ENCODE data around the gene OTOP2.

Gene OTOP2

GRCh38 chr17:74972107-74972972, 48.3 kb downstream of the OTOP2 start, which contains the start of gene HID1:
Gene HID1 (minus strand): TSS chr17:74972759. CDS start chr17:74972656, 103 bp downstream.
- ATAC-seq = peak; percentile 70
- TF ChIP-seq CSDC2 (CRISPR knock-in tag; IDR thresholded peaks at IDR 0.05) (no peak), ZNF70 (CRISPR knock-in tag; IDR thresholded peaks at IDR 0.05) (no peak), PPARA (CRISPR knock-in tag; IDR thresholded peaks at IDR 0.05; ENCODE audit: borderline replicate concordance) (no peak), ESRRG (CRISPR knock-in tag; IDR thresholded peaks at IDR 0.05) (no peak), BACH2 (CRISPR knock-in tag; IDR thresholded peaks at IDR 0.05; ENCODE audit: borderline replicate concordance) (no peak), POU6F1 (CRISPR knock-in tag; IDR thresholded peaks at IDR 0.05; ENCODE audit: borderline replicate concordance, low read depth) (no peak), CREB5 (CRISPR knock-in tag; IDR thresholded peaks at IDR 0.05; ENCODE audit: low read depth) (no peak), TCF4 (CRISPR knock-in tag; IDR thresholded peaks at IDR 0.05; ENCODE audit: borderline replicate concordance) (no peak), TSHZ2 (CRISPR knock-in tag; IDR thresholded peaks at IDR 0.05) (no peak), GLIS3 (CRISPR knock-in tag; IDR thresholded peaks at IDR 0.05) (no peak), SNAI2 (CRISPR knock-in tag; IDR thresholded peaks at IDR 0.05) (no peak), ARNTL (CRISPR knock-in tag; IDR thresholded peaks at IDR 0.05; ENCODE audit: borderline replicate concordance, low read depth) (no peak), CSRNP3 (CRISPR knock-in tag; IDR thresholded peaks at IDR 0.05) (no peak), ZC3H10 (CRISPR knock-in tag; IDR thresholded peaks at IDR 0.05) (no peak), ZNF565 (CRISPR knock-in tag; conservative IDR thresholded peaks at IDR 0.05; ENCODE audit: low read depth) (no peak), TOX (CRISPR knock-in tag; IDR thresholded peaks at IDR 0.05; ENCODE audit: borderline replicate concordance) (no peak), RARB (CRISPR knock-in tag; IDR thresholded peaks at IDR 0.05) (no peak)

GRCh38 chr17:74972973-74973328, 48.9 kb downstream of the OTOP2 start:
- ATAC-seq = no peak; the same call in 2 of the 3 replicates
- TF ChIP-seq ESRRG (CRISPR knock-in tag; IDR thresholded peaks at IDR 0.05) (no peak), ZNF565 (CRISPR knock-in tag; conservative IDR thresholded peaks at IDR 0.05; ENCODE audit: low read depth) (no peak), PPARA (CRISPR knock-in tag; IDR thresholded peaks at IDR 0.05; ENCODE audit: borderline replicate concordance) (no peak), BACH2 (CRISPR knock-in tag; IDR thresholded peaks at IDR 0.05; ENCODE audit: borderline replicate concordance) (no peak)
- TF ChIP-seq, protein P1, sequence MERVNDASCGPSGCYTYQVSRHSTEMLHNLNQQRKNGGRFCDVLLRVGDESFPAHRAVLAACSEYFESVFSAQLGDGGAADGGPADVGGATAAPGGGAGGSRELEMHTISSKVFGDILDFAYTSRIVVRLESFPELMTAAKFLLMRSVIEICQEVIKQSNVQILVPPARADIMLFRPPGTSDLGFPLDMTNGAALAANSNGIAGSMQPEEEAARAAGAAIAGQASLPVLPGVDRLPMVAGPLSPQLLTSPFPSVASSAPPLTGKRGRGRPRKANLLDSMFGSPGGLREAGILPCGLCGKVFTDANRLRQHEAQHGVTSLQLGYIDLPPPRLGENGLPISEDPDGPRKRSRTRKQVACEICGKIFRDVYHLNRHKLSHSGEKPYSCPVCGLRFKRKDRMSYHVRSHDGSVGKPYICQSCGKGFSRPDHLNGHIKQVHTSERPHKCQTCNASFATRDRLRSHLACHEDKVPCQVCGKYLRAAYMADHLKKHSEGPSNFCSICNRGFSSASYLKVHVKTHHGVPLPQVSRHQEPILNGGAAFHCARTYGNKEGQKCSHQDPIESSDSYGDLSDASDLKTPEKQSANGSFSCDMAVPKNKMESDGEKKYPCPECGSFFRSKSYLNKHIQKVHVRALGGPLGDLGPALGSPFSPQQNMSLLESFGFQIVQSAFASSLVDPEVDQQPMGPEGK (CRISPR knock-in tag; IDR thresholded peaks at IDR 0.05; ENCODE audit: borderline replicate concordance) = no peak

GRCh38 chr17:74975943-74976342, 51.9 kb downstream of the OTOP2 start:
- ATAC-seq = no peak
- TF ChIP-seq TOX (CRISPR knock-in tag; IDR thresholded peaks at IDR 0.05; ENCODE audit: borderline replicate concordance) (no peak), ZC3H10 (CRISPR knock-in tag; IDR thresholded peaks at IDR 0.05) (no peak), ISL1 (CRISPR knock-in tag; IDR thresholded peaks at IDR 0.05) (no peak), ZNF8 (CRISPR knock-in tag; IDR thresholded peaks at IDR 0.05) (no peak), OSR1 (CRISPR knock-in tag; IDR thresholded peaks at IDR 0.05) (no peak), ZFP30 (CRISPR knock-in tag; IDR thresholded peaks at IDR 0.05) (no peak), ZFP3 (CRISPR knock-in tag; IDR thresholded peaks at IDR 0.05) (no peak), SNAI2 (CRISPR knock-in tag; IDR thresholded peaks at IDR 0.05) (no peak), GLIS3 (CRISPR knock-in tag; IDR thresholded peaks at IDR 0.05) (no peak), CREB5 (CRISPR knock-in tag; IDR thresholded peaks at IDR 0.05; ENCODE audit: low read depth) (no peak), ZNF70 (CRISPR knock-in tag; IDR thresholded peaks at IDR 0.05) (no peak), BACH2 (CRISPR knock-in tag; IDR thresholded peaks at IDR 0.05; ENCODE audit: borderline replicate concordance) (no peak), ZNF565 (CRISPR knock-in tag; conservative IDR thresholded peaks at IDR 0.05; ENCODE audit: low read depth) (no peak)
- TF ChIP-seq, protein P1 (CRISPR knock-in tag; IDR thresholded peaks at IDR 0.05; ENCODE audit: borderline replicate concordance) = no peak
